ENCODE results near the gene PHACTR2. TPM values are rescaled to one million over a fixed set of nuclear protein-coding genes. Genes with fewer than 3 reads are reported as not detected.
"Not testable (repeated sequence)": the region's sequence is repeated elsewhere in the genome, so short reads cannot be mapped to it uniquely, and the experiment has no call there.

The PHACTR2 gene
- total RNA-seq, 1 donor = 51.4 TPM

DNA sequence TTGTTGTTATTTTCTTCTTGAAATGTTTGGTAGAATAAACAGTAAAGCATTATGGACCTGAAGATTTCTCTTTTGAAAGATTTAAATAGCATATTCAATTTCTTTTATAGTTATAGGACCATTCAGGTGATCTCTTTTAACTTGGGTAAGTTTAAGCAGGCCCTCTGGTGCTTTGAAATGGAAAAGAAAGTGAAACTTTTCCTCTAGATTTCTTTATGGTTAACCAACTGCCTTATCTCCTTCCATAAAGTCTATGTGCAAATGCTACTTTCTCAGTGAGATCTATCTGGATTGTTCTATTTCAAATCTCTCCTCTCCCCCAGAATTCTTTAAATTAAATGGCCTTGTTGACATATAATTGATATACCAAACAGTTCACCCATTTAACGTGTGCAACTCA, 54.0 kb downstream of the PHACTR2 start:
- DNase-seq (ENCODE audit: low read depth) = no peak

DNA sequence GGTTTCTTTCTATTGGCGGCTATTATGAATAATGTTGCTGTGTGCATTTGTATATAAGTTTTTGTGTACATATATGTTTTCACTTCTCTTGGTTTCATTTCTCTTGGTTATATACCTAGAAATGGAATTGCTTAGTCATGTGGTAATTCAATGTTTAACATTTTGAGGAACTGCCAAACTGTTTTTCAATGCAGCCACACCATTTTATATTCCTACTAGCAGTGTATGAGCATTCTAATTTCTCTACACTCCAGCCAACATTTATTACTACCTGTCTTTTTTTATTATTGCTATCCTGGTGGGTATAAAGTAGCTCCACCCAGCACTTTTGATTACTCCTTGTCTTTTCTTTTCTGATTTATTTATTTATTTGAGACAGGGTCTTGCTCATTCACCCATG, 54.8 kb downstream of the PHACTR2 start:
- DNase-seq (ENCODE audit: low read depth) = no peak
- H3K4me3 ChIP-seq (ENCODE audit: low read depth, low read length) = no peak overlapping the region
- TF ChIP-seq, protein P1, sequence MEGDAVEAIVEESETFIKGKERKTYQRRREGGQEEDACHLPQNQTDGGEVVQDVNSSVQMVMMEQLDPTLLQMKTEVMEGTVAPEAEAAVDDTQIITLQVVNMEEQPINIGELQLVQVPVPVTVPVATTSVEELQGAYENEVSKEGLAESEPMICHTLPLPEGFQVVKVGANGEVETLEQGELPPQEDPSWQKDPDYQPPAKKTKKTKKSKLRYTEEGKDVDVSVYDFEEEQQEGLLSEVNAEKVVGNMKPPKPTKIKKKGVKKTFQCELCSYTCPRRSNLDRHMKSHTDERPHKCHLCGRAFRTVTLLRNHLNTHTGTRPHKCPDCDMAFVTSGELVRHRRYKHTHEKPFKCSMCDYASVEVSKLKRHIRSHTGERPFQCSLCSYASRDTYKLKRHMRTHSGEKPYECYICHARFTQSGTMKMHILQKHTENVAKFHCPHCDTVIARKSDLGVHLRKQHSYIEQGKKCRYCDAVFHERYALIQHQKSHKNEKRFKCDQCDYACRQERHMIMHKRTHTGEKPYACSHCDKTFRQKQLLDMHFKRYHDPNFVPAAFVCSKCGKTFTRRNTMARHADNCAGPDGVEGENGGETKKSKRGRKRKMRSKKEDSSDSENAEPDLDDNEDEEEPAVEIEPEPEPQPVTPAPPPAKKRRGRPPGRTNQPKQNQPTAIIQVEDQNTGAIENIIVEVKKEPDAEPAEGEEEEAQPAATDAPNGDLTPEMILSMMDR (IDR thresholded peaks at IDR 0.05; ENCODE audit: insufficient read depth, low read depth, low read length) = no peak

More for the DNA sequence above, 54.0 kb downstream of the PHACTR2 start:
- H3K4me3 ChIP-seq (ENCODE audit: low read depth, low read length) = no peak overlapping the region
- TF ChIP-seq, protein P1 (IDR thresholded peaks at IDR 0.05; ENCODE audit: insufficient read depth, low read depth, low read length) = no peak

DNA sequence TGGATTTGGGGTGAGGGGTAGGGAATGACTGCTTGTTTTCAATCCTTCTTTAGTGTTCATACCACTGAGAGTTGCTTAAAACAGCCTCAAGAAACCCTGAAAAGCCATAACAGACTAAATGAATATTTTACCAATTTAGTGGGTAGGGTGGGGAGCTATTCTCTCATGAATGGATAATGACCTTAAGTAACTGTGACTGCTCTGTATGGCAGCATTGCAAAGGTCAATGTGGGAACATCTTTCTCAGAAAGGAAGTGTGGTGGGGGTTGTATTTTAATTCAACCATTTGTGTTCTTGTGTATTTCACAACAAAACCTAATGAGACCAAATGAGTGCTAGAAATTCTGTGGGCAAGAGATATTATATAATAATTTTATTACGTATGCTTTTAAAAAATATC, 55.7 kb downstream of the PHACTR2 start:
- H3K4me3 ChIP-seq (ENCODE audit: low read depth, low read length) = no peak overlapping the region
- TF ChIP-seq, protein P1 (IDR thresholded peaks at IDR 0.05; ENCODE audit: insufficient read depth, low read depth, low read length) = no peak
- no peak for DNase-seq (ENCODE audit: low read depth)

DNA sequence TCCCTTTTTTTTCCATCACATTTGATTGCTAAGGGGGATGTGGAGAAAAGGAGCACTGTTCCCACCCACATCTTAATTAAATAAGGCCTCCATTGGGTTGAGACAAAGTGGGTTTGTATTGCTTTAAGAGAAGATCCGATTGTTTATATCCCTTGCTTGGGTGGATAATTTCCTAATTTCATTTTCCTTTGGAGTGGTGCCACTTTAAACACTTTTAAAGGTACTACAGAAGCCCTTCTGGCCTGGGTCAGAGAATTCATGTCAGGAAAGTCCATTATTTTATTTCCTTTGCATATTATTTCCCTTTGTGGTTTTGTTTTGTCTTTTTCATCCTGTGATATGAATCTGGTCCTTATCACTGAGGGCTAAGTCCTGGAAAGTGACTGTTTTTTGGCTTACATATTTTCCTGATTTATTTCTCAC, 56.9 kb downstream of the PHACTR2 start:
- no peak overlapping the region for H3K4me3 ChIP-seq (ENCODE audit: low read depth, low read length)
- DNase-seq (ENCODE audit: low read depth) = no peak
- TF ChIP-seq, protein P1 (IDR thresholded peaks at IDR 0.05; ENCODE audit: insufficient read depth, low read depth, low read length) = no peak

DNA sequence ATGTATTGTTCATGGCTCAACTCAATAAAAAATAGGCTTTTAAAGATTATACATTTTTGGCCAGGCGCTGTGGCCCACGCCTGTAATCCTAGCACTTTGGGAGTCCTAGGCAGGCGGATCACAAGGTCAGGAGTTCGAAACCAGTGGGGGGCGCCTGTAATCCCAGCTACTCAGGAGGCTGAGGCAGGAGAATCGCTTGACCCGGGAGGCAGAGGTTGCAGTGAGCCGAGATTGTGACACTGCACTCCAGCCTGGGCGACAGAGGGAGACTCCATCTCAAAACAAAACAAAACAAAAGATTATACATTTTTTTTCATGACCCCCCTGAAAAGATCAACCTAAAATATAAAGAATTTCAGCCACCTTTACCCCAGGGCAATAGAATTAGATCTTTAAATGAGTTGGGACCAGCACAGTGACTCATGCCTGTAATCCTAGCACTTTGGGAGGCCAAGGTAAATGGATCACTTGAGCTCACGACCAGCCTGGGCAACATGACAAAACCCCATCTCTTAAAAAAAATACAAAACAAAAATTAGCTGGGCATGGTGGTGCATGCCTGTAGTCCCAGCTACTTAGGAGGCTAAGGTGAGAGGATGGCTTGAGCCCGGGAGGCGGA, 60.4 kb downstream of the PHACTR2 start:
- H3K4me3 ChIP-seq (ENCODE audit: low read depth, low read length); DNase-seq (ENCODE audit: low read depth): not testable (repeated sequence)

DNA sequence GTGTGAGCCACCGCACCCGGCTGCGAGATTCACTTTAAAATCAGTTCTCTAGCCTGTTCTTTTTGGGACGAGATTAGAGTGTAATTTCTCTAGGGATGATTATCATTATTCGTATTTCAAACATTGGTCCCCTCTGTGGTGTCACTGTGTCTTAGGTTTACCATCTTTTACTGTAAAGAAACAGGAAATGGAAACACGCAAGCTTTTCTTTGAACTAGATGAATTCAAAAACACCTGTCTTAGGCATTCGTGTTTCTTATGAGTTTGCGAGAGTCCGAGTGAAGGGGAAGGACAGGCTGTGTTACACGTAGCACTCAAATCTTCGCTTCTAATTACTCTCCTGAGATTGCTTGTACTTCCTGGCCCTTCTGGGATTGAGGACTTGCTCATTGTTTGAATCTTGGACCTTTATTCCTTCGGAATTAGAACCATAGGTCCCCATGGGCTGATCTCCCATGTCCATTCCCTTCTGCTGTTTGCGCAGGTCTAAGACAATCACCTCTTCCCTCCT, 61.6 kb downstream of the PHACTR2 start:
- DNase-seq (ENCODE audit: low read depth) = no peak
- no peak overlapping the region for H3K4me3 ChIP-seq (ENCODE audit: low read depth, low read length)
- TF ChIP-seq, protein P1 (IDR thresholded peaks at IDR 0.05; ENCODE audit: insufficient read depth, low read depth, low read length) = no peak

DNA sequence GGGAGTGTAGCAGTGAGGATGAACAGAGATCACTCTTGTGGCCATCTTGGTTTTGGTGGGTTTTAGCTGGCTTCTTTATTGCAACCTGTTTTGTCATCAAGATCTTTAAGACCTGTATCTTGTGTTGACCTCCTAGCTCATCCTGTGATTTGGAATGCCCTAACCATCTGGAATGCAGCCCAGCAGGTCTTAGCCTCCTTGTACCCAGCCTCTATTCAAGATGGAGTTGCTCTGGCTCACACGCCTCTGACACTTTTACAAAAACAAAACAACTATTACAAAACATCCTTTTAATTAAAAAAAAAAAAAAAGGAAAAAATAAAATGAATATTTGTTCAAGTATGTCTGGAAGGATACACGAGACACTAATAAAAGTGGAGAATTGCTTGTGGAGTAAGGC, 62.4 kb downstream of the PHACTR2 start:
- TF ChIP-seq, protein P1 (IDR thresholded peaks at IDR 0.05; ENCODE audit: insufficient read depth, low read depth, low read length) = no peak
- H3K4me3 ChIP-seq (ENCODE audit: low read depth, low read length) = no peak overlapping the region
- no peak for DNase-seq (ENCODE audit: low read depth)
